Transverse colon (tissue), 3 donors: ENCODE results near the gene HOXB6.

Experiments
- POLR2A ChIP-seq: fragments of 450-650 bp; IDR thresholded peaks from one replicate; pipeline ENCODE4 v1.6.1; 2016; ENCODE audit warnings: antibody characterized with exemption, mild to moderate bottlenecking, moderate library complexity
- TF ChIP-seq, protein P1 (sequence below), 5 experiments: fragments of 200-600 bp in 3 of 5; fragments of 450-650 bp in 2 of 5; sonication (generic) in 3 of 5; IDR thresholded peaks; 1 replicate in 2 of 5; 2 replicates in 3 of 5; pipeline ENCODE4 v1.5.1; 2016 to 2017; ENCODE audit warnings: antibody characterized with exemption in 5 of 5, inconsistent platforms in 3 of 5, mild to moderate bottlenecking in 2 of 5, moderate library complexity in 1 of 5

DNA sequence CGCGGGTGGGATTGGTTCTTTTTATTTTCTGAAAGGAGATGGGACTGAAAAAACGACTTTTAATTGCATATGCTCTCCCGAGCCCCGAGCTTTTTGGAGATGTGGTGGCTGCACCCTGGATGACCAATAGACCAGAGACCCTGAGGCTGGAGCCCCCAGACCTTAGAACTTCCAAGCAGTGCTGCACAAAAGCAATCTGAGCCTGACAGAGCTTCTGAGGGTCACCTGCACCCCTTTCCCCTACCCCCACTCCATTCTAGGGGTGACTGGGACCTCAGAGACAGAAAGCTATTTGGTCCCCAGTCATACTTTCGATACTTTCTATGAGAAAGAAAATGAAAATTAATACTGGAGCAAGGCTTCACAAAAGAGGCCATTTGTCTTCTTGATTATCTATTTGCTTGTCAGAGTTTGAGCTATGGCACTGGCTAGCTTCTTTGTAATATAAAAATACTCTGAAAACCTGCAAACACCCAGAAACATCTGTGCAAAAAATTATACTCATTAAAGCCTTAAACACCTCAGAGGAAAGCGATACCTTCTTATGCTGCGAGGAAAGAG, 30.2 kb downstream of the HOXB6 start:
- TF ChIP-seq, protein P1, sequence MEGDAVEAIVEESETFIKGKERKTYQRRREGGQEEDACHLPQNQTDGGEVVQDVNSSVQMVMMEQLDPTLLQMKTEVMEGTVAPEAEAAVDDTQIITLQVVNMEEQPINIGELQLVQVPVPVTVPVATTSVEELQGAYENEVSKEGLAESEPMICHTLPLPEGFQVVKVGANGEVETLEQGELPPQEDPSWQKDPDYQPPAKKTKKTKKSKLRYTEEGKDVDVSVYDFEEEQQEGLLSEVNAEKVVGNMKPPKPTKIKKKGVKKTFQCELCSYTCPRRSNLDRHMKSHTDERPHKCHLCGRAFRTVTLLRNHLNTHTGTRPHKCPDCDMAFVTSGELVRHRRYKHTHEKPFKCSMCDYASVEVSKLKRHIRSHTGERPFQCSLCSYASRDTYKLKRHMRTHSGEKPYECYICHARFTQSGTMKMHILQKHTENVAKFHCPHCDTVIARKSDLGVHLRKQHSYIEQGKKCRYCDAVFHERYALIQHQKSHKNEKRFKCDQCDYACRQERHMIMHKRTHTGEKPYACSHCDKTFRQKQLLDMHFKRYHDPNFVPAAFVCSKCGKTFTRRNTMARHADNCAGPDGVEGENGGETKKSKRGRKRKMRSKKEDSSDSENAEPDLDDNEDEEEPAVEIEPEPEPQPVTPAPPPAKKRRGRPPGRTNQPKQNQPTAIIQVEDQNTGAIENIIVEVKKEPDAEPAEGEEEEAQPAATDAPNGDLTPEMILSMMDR (IDR thresholded peaks at IDR 0.05), result no peak
- no peak for TF ChIP-seq POLR2A
